K562 (cell line): Measurements from ENCODE around the gene ARHGEF25. TPM values are rescaled to one million over a fixed set of nuclear protein-coding genes. Genes with fewer than 3 reads are reported as not detected.
A peak's percentile ranks its signal among the peaks of the same experiment; 100 is the strongest.

Experiments
- ATAC-seq: fragments of 200-7000 bp; cut with Tn5 transposase; 3 replicates; pipeline ENCODE4 v1.9.1; 2020; ENCODE audit warnings: moderate library complexity
- BruUV-seq: library from RNA; stranded (reverse); fragments of 400-500 nt; replicated peaks from 2 replicates; lab custom pipeline; 2021; lab: Mats Ljungman, UMichigan
- CTCF ChIA-PET: fragments of 300-600 bp; formaldehyde crosslinking; extraction: SDS; loops from one replicate; lab custom pipeline; 2021; ENCODE audit warnings: low intra/inter-chr PET ratio; lab: Yijun Ruan, JAX
- POLR2A ChIA-PET: fragments of 300-600, 350-650 bp; sonication (Branson Sonifier 250); formaldehyde crosslinking; extraction: SDS; loops from one replicate; lab custom pipeline; 2021; ENCODE audit warnings: antibody characterized with exemption, inconsistent platforms; lab: Yijun Ruan, JAX
- DNase-seq, 4 experiments: peaks; one replicate each; pipeline versions ENCODE4 v3.0.0 to v3.0.0-alpha.2; 2011 to 2018; ENCODE audit warnings: low spot score in 3 of 4, mixed read lengths in 3 of 4; ENCODE audit errors: extremely low read depth in 1 of 4
- FAIRE-seq: peaks from 2 replicates; lab custom pipeline; 2011; peaks lifted over from hg19 to GRCh38; lab: Jason Lieb, UNC
- H2AFZ ChIP-seq: 2 replicates; pipeline ENCODE4 v1.6.0; 2011; ENCODE audit warnings: low read depth, low read length, control low read depth, inconsistent platforms
- H3K27ac ChIP-seq: fragments of 200-600 bp; 3 replicates; pipeline ENCODE4 v1.8.0; 2011; ENCODE audit warnings: low read depth, mild to moderate bottlenecking, control low read depth, inconsistent platforms, low read length, moderate library complexity, mixed read lengths; ENCODE audit errors: extremely low read depth
- H3K27me3 ChIP-seq, 2 experiments: fragments of 300-600 bp in 1 of 2; 2 replicates in 1 of 2; 3 replicates in 1 of 2; pipeline versions ENCODE4 v1.6.0 to v1.8.0; 2011; ENCODE audit warnings: inconsistent platforms in 2 of 2, low read length in 2 of 2, mild to moderate bottlenecking in 1 of 2, mixed read lengths in 1 of 2, moderate library complexity in 1 of 2; ENCODE audit not compliant: control insufficient read depth in 2 of 2, insufficient read depth in 2 of 2
- H3K36me3 ChIP-seq: fragments of 300-600 bp; 3 replicates; pipeline ENCODE4 v1.8.0; 2011; ENCODE audit warnings: mild to moderate bottlenecking, low read length, inconsistent platforms; ENCODE audit not compliant: control insufficient read depth, insufficient read depth
- H3K4me1 ChIP-seq, 2 experiments: fragments of 200-600 bp in 1 of 2; replicated peaks in 1 of 2; 2 replicates in 1 of 2; 3 replicates in 1 of 2; pipeline versions ENCODE4 v1.5.1 to v1.8.0; 2011; ENCODE audit warnings: inconsistent platforms in 2 of 2, low read length in 2 of 2, mild to moderate bottlenecking in 1 of 2, mixed read lengths in 1 of 2, moderate library complexity in 1 of 2; ENCODE audit not compliant: control insufficient read depth in 2 of 2, insufficient read depth in 2 of 2
- H3K4me2 ChIP-seq: 2 replicates; pipeline ENCODE4 v1.6.1; 2011; ENCODE audit warnings: low read length, control low read depth, inconsistent platforms, mixed read lengths; ENCODE audit not compliant: insufficient read depth
- H3K4me3 ChIP-seq: fragments of 200-600 bp; sonication (generic), shearing (Covaris generic); 2 replicates; pipeline ENCODE4 v1.5.1; 2016; ENCODE audit warnings: control low read depth, inconsistent platforms
- H3K79me2 ChIP-seq: fragments of 200-600 bp; 3 replicates; pipeline ENCODE4 v1.8.0; 2011; ENCODE audit warnings: low read length, inconsistent platforms; ENCODE audit not compliant: control insufficient read depth, insufficient read depth
- H3K9ac ChIP-seq, 2 experiments: 2 replicates each; pipeline versions ENCODE4 v1.6.0 to v1.6.1; 2011; ENCODE audit warnings: low read depth in 2 of 2, low read length in 2 of 2, control low read depth in 1 of 2, inconsistent platforms in 1 of 2, mild to moderate bottlenecking in 1 of 2, mixed read lengths in 1 of 2; ENCODE audit not compliant: insufficient read depth in 1 of 2
- H3K9me1 ChIP-seq: one replicate; pipeline ENCODE4 v1.6.0; 2011; ENCODE audit warnings: inconsistent platforms, mild to moderate bottlenecking, low read length, moderate library complexity; ENCODE audit not compliant: control insufficient read depth, insufficient read depth
- H3K9me3 ChIP-seq: replicated peaks from 2 replicates; pipeline ENCODE4 v1.5.1; 2011; ENCODE audit warnings: low read depth, low read length, inconsistent platforms; ENCODE audit not compliant: control insufficient read depth, insufficient read depth
- H4K20me1 ChIP-seq: replicated peaks from 2 replicates; pipeline ENCODE4 v1.6.1; 2011; ENCODE audit warnings: low read length, inconsistent platforms, mixed read lengths; ENCODE audit not compliant: control insufficient read depth, insufficient read depth
- C11orf30 ChIP-seq: fragments of 450-650 bp; IDR thresholded peaks from 2 replicates; pipeline ENCODE4 v1.6.1; 2016; ENCODE audit warnings: low read depth, mild to moderate bottlenecking
- HMG20B ChIP-seq: fragments of 250-450 bp; sonication (Bioruptor Pico); IDR thresholded peaks from 2 replicates; pipeline ENCODE4 v1.5.0; 2021; ENCODE audit warnings: mild to moderate bottlenecking
- RBM22 ChIP-seq: fragments of 200-400 bp; formaldehyde crosslinking; IDR thresholded peaks from 2 replicates; pipeline ENCODE4 v1.6.1; 2018; ENCODE audit warnings: low read length, low read depth; ENCODE audit not compliant: poor library complexity, severe bottlenecking
- ZC3H8 ChIP-seq: fragments of 450-650 bp; IDR thresholded peaks from 2 replicates; pipeline ENCODE4 v1.6.1; 2017
- ZNF316 ChIP-seq: fragments of 450-650 bp; IDR thresholded peaks from 2 replicates; pipeline ENCODE4 v1.6.1; 2016
- WGBS: fragments of 100-300 bp; shearing (Covaris generic); methylation state at CpG from one replicate; pipeline ENCODE4 v1.1.6; 2016; ENCODE audit warnings: low coverage, mixed read lengths; ENCODE audit not compliant: insufficient coverage; ENCODE audit errors: missing lambda C conversion rate; 5-methylcytosine and 5-hydroxymethylcytosine counted together
- in situ Hi-C: fragments of 300-500 bp; cut with MboI; formaldehyde crosslinking; loops from 4 replicates; pipeline ENCODE4 v1.15.0; 2018; ENCODE audit warnings: inconsistent platforms, mixed read lengths
- intact Hi-C: fragments of 100-400 bp; cut with micrococcal nuclease; formaldehyde crosslinking; loops from 2 replicates; pipeline ENCODE4 v1.14.2; 2022
- polyA plus RNA-seq, 8 experiments: library from polyadenylated mRNA; depleted of rRNA in 4 of 8; stranded (reverse) in 5 of 8; unstranded in 3 of 8; fragments of >200 nt; fragmentation: Nextera tagmentation in 2 of 8; fragmentation: Illumina TruSeq in 1 of 8; extraction: Ambion mirVana in 2 of 8; extraction: Trizol in 1 of 8; gene quantifications; 2 replicates each; pipeline versions ENCODE4 v1.2.1 to v1.2.3, GENCODE V29; 2011 to 2014; ENCODE audit warnings: inconsistent platforms in 1 of 8, missing spikeins in 1 of 8
- total RNA-seq, 7 experiments: library from RNA; depleted of rRNA in 6 of 7; stranded (reverse); fragments of >200 nt in 6 of 7; fragmentation: Illumina TruSeq in 2 of 7; extraction: Trizol in 2 of 7; gene quantifications; 2 replicates each; pipeline versions ENCODE4 v1.2.1 to v1.2.3, GENCODE V29; 2011 to 2021; ENCODE audit warnings: low replicate concordance in 1 of 7

ARHGEF25 gene
- total and polyA plus RNA-seq, 9 of the 15 experiments (the other 6 are each of a cell fraction or from before 2014, with no cell fraction given) = 0.13 to 17.3 (median 11.6) TPM

DNA sequence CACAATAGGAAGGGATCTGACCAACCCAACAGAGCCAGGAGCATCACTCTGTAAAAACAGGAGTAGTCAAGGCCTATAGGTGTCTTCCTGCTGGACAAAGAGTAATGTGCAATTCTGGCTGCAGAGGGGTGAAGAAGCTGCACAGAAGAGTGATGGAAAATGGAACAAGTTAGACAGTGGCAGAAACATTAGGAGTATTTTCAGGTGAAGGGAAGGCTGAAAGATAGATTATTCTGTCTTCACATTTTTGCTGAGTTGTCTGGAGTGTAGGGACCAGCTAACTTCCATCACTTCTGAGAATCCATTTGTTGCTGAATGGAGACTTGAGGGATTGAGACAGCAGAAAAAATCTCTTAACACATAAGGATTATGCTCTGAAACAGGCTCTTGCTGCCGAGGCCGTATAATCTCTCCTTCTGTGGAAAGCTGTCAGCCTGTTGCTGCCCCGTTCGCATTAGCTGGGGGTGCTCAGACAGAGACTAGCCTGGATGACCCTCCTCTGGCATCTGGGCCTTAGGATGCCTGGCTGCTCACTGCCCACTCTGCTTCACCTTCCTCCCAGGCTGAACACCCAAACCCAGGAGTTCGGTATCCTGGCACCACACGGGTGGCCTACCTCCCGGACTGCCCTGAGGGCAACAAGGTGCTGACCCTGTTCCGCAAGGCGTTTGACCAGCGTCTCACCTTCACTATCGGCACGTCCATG lies 3.1 kb upstream of the ARHGEF25 start:
- peaks cover 2% of the 10 kb centered on the region; the same call in 2 of the 3 replicates for H3K79me2 ChIP-seq
- no peaks in the 10 kb centered on the region for H3K27me3 ChIP-seq
- H4K20me1 ChIP-seq = no peaks in the 10 kb centered on the region
- H3K27ac ChIP-seq = no peak overlapping the region
- no peak overlapping the region for H2AFZ ChIP-seq
- no peaks in the 10 kb centered on the region; the same call in 2 of the 3 replicates for H3K36me3 ChIP-seq
- FAIRE-seq = peak; percentile 44
- no peak overlapping the region for H3K4me3 ChIP-seq
- peaks cover 42 to 51% of the 10 kb centered on the region in 2 experiments for H3K4me1 ChIP-seq
- peak overlapping the region in 1 of 2 experiments; percentile 57; a peak in 1 of 4 replicates for H3K9ac ChIP-seq
- WGBS = 63% methylated on average over 11 of the region's 12 CpGs
- TF ChIP-seq ZNF316 = peak; percentile 56
- TF ChIP-seq HMG20B (CRISPR knock-in tag) = no peak
- no peak for TF ChIP-seq RBM22
- TF ChIP-seq ZC3H8 = no peak
- TF ChIP-seq C11orf30 = peak; percentile 36; the same call in 1 of the 2 replicates
- ATAC-seq = no peak
- H3K4me2 ChIP-seq = no peak overlapping the region
- no TSS peak for BruUV-seq
- ChIA-PET CTCF (no interaction called here), POLR2A (interaction anchor here (0.6 to 2.0 kb wide), 6 partner anchors 9 to 124 kb away, joined by 3 to 19 read pairs (median 4); partner anchors contain the start of gene PIP4K2C)
- intact Hi-C loops = no loop called here
- in situ Hi-C loops = no loop called here
- no peak for DNase-seq
- no peaks in the 10 kb centered on the region for H3K9me1 ChIP-seq
- no peaks in the 10 kb centered on the region for H3K9me3 ChIP-seq
